GM23338 (cell line): ENCODE data around the gene CRB2.

Experiments
- CREB1 ChIP-seq: fragments of 250-450 bp; sonication (Bioruptor Pico); IDR thresholded peaks from 2 replicates; pipeline ENCODE4 v1.5.0; 2020; ENCODE audit warnings: low read depth, mild to moderate bottlenecking, moderate library complexity
- CTCF ChIP-seq, 2 experiments: fragments of 200-600 bp in 1 of 2; sonication (generic) in 1 of 2; conservative IDR thresholded peaks; 2 replicates each; pipeline versions ENCODE4 v1.5.1 to v1.6.1; 2016 to 2017; ENCODE audit warnings: antibody characterized with exemption in 2 of 2, low read depth in 2 of 2, mild to moderate bottlenecking in 2 of 2, moderate library complexity in 1 of 2
- ETS1 ChIP-seq: IDR thresholded peaks from 2 replicates; pipeline ENCODE4 v1.6.1; 2016; ENCODE audit warnings: antibody characterized with exemption
- EZH2 ChIP-seq: fragments of 200-600 bp; sonication (generic); IDR thresholded peaks from one replicate; pipeline ENCODE4 v1.8.0; 2017; ENCODE audit warnings: antibody characterized with exemption, mild to moderate bottlenecking, low read depth; ENCODE audit not compliant: unreplicated experiment
- EZH2phosphoT487 ChIP-seq: fragments of 200-600 bp; sonication (generic); IDR thresholded peaks from one replicate; pipeline ENCODE4 v1.8.1; 2018; ENCODE audit warnings: antibody characterized with exemption; ENCODE audit not compliant: unreplicated experiment
- JUNB ChIP-seq: IDR thresholded peaks from one replicate; pipeline ENCODE4 v1.6.1; 2016; ENCODE audit warnings: antibody characterized with exemption; ENCODE audit not compliant: unreplicated experiment
- POLR2AphosphoS5 ChIP-seq: IDR thresholded peaks from 2 replicates; pipeline ENCODE4 v1.6.1; 2016; ENCODE audit warnings: antibody characterized with exemption, low read depth
- REST ChIP-seq: IDR thresholded peaks from one replicate; pipeline ENCODE4 v1.6.1; 2018; ENCODE audit warnings: antibody characterized with exemption; ENCODE audit not compliant: unreplicated experiment
- ZNF331 ChIP-seq: fragments of 250-450 bp; sonication (Bioruptor Pico); IDR thresholded peaks from 2 replicates; pipeline ENCODE4 v1.5.0; 2020; ENCODE audit warnings: low read depth, mild to moderate bottlenecking, moderate library complexity

GRCh38 chr9:123326662-123327093 lies 29.3 kb upstream of the CRB2 start:
- TF ChIP-seq CTCF (conservative IDR thresholded peaks at IDR 0.05; ENCODE audit: low read depth in 2 of 2) (no peak), EZH2 (no peak), POLR2AphosphoS5 (no peak), REST (no peak), JUNB (no peak), ZNF331 (CRISPR knock-in tag) (no peak), ETS1 (no peak), EZH2phosphoT487 (no peak), CREB1 (CRISPR knock-in tag) (no peak)
